Endothelial cell of umbilical vein (primary cell): ENCODE results near the gene MIB1.

Experiments used
- JUN ChIP-seq: IDR thresholded peaks from 2 replicates; pipeline ENCODE4 v1.6.1; 2011; ENCODE audit warnings: borderline replicate concordance, low read depth; ENCODE audit not compliant: insufficient read length, insufficient read depth
- MYC ChIP-seq: IDR thresholded peaks from one replicate; pipeline ENCODE4 v1.6.1; 2011; ENCODE audit warnings: mild to moderate bottlenecking, low read depth, low read length
- POLR2A ChIP-seq: IDR thresholded peaks from 2 replicates; pipeline ENCODE4 v1.6.1; 2012; ENCODE audit warnings: low read depth, mild to moderate bottlenecking, control low read depth, low read length
- TF ChIP-seq, protein P1 (sequence below), 2 donors: IDR thresholded peaks; 1 replicate in 1 of 2; 2 replicates in 1 of 2; pipeline ENCODE4 v1.5.1; 2011; ENCODE audit warnings: low read length in 2 of 2, mild to moderate bottlenecking in 2 of 2, moderate library complexity in 2 of 2, control low read depth in 1 of 2, inconsistent platforms in 1 of 2, low read depth in 1 of 2; ENCODE audit not compliant: insufficient read depth in 1 of 2; ENCODE audit errors: extremely low read depth in 1 of 2
- TF ChIP-seq, protein P2 (sequence below): IDR thresholded peaks from 2 replicates; pipeline ENCODE4 v1.6.1; 2011; ENCODE audit not compliant: insufficient read depth, insufficient read length

DNA sequence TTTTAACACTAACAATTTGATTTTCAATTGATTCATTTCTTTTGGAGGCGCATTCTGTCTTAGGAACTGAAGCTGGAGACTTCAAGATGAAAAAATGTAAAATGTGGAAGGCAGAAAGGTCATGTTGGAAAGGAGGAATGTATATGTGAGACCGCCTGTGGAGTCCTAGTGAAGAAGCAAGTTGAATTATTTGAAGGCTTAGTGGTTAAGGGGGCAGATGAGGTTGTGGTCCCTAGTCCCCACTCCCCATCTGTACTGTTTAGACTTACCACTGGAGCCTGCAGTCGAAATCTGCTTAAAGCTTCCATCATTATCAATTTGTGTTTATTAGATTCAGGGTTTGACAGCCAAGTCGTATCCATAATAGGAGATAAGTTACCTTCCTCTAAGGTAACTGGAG is 15.4 kb upstream of the MIB1 start:
- TF ChIP-seq, protein P1, sequence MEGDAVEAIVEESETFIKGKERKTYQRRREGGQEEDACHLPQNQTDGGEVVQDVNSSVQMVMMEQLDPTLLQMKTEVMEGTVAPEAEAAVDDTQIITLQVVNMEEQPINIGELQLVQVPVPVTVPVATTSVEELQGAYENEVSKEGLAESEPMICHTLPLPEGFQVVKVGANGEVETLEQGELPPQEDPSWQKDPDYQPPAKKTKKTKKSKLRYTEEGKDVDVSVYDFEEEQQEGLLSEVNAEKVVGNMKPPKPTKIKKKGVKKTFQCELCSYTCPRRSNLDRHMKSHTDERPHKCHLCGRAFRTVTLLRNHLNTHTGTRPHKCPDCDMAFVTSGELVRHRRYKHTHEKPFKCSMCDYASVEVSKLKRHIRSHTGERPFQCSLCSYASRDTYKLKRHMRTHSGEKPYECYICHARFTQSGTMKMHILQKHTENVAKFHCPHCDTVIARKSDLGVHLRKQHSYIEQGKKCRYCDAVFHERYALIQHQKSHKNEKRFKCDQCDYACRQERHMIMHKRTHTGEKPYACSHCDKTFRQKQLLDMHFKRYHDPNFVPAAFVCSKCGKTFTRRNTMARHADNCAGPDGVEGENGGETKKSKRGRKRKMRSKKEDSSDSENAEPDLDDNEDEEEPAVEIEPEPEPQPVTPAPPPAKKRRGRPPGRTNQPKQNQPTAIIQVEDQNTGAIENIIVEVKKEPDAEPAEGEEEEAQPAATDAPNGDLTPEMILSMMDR (IDR thresholded peaks at IDR 0.05; ENCODE audit: extremely low read depth in 1 of 2, insufficient read depth in 1 of 2, low read depth in 1 of 2, low read length in 2 of 2) = no peak
- TF ChIP-seq POLR2A = no peak
- TF ChIP-seq, protein P2, sequence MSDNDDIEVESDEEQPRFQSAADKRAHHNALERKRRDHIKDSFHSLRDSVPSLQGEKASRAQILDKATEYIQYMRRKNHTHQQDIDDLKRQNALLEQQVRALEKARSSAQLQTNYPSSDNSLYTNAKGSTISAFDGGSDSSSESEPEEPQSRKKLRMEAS = no peak
- no peak for TF ChIP-seq JUN
- no peak for TF ChIP-seq MYC
